Heart left ventricle (tissue), 13 donors: ENCODE data around the gene PANK4.

Experiments
- CTCF ChIP-seq, 12 donors: fragments of 200-600 bp; sonication (generic) in 4 of 12; IDR thresholded peaks; one replicate each; pipeline versions ENCODE4 v1.5.0 to v1.8.0; 2018 to 2022; ENCODE audit warnings: antibody characterized with exemption in 12 of 12, mild to moderate bottlenecking in 5 of 12
- POLR2A ChIP-seq, 2 donors: fragments of 450-650 bp; IDR thresholded peaks; one replicate each; pipeline ENCODE4 v1.6.1; 2017; ENCODE audit warnings: antibody characterized with exemption in 2 of 2, mild to moderate bottlenecking in 2 of 2, moderate library complexity in 2 of 2
- donor health status: ischemic (EF 13 %, LVEDD 7.1; RV severe dilation, severe dysfunction).
- donor health status: DM: no; HTN: yes; CAD: no.
- donor health status: DM: no; HTN: no; CAD: no.
- donor health status: ischemic (EF 25% LVEDD 6.9; RV normal size, moderate dysfunction).
- donor health status: ischemic (EF 25% LVEDD 5.7; RV mildly dilated, moderate dysfunction).
- donor health status: ischemic (EF 35%, LVEDD 5.7; RV mildly dilated, moderate dysfunction).
- donor health status: nonischemic (EF 11% LVEDD 7.7; RV severe dilation, severe dysfunction).
- donor health status: DM: yes; HTN: yes; CAD: no.
- donor health status: PGD.
- donor health status: ischemic (EF 29% LVEDD 5.4; RV normal size, mild dysfunction).
- donor health status: nonischemic (EF 23%, LVEDD 6.1; RV moderate dilation, normal function).

DNA sequence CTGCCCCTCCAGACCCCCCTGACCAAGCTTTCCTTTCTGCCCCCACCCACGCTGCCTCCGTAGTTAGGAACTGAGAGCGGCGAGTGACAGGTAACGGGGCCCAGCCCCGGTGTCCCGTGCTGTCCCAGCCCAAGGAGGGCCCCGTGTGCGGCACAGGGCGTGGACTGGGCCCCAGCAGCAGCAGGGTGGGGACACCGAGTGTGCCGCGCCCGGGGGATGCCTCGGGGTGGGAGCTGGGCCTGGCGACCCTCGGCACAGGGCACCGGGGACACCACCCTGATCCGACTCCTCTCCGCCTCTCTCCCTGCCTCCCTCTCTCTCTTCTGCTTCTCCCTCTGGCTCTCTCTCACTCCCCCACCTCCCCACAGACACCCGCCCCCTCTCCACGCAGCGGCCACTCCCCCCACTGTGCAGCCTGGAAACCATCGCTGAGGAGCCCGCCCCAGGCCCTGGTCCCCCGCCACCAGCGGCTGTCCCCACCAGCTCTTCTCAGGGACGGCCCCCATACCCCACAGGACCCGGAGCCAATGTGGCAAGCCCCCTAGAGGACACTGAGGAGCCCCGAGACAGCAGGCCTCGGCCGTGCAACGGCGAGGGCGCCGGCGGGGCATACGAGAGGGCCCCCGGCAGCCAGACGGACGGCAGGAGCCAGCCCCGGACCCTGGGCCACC, 22.7 kb downstream of the PANK4 start:
- no peak for TF ChIP-seq CTCF (IDR thresholded peaks at IDR 0.05)
- TF ChIP-seq POLR2A (IDR thresholded peaks at IDR 0.05) = no peak
